ENCODE results near the gene SETBP1.

The SETBP1 gene

DNA sequence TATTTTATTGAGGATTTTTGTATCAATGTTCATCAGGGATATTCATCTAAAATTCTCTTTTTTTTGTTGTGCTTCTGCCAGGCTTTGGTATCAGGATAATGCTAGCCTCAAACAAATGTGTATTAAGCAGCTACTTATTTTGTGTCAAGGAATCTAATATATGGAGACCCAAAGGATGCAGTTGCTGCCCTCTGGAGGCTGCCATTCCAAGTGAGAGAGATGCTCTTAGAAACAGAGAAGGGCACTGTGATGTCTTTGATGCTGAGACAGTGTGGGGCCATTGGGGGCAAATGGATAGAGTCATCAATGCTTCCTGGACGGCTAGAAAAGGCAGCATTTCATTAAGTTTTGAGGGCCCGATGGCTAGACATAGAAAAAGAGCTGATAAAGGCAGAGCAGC is 292.6 kb downstream of the SETBP1 start:
- DNase-seq (ENCODE audit: low read depth) = no peak

DNA sequence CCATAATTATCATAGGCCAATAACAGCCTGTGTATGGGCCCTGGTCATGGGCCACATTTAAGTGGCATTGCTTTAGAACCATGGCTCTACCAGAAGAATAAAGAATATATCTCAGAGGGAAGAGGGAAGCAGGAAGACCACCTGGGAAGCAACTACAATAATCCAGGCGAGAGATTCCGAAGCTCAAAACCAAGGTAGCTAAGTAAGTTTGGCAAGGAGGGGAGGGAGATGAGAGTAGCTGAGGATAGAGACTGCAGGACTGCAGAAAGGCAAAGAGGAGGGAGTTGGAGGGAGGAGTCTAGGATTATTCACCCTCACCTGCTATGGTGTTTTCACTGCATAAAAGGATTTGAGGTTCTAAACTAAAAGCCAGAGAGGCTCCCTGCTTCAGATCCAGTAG is 293.5 kb downstream of the SETBP1 start:
- DNase-seq (ENCODE audit: low read depth) = no peak

GRCh38 chr18:44977856-44978255 is 297.2 kb downstream of the SETBP1 start:
- no peak for DNase-seq (ENCODE audit: low read depth)

GRCh38 chr18:44979748-44980147 is 299.1 kb downstream of the SETBP1 start:
- DNase-seq (ENCODE audit: low read depth) = no peak

DNA sequence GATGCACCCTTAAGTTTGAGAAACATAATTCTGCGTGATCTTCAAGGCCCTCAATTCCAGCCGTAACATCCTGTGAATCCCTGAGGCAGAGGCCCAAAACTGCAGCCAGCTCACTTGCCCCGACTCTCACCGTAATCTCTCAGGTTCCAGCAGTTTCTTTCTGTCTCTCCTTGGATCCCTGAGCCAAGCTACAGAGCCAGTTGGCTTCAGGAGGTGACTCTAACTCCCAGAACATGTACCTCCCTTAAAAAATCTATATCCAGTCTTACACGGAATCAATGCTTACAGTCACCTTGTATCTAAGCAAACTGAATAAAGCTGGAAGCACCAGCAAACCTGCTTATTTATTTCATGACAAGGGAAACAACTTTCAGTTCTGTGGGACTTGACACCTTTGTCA is 300.4 kb downstream of the SETBP1 start:
- DNase-seq (ENCODE audit: low read depth) = no peak

DNA sequence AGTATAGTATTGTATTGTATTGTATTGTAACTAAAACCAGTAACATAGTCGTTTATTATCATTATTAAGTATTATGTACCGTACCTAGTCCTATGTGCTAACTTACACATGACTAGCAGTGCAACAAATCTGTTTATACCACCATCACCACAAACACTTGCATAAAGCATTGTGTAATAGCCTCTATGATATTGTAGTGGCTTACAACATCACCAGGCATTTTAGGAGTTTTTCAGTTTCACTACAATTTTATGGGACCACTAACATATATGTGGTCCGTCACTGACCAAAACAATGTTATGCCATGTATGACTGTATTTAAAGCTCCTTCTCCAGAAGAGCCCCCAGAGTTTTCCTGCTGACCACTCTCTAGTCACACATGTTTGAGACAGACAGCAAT is 306.2 kb downstream of the SETBP1 start:
- DNase-seq (ENCODE audit: low read depth) = no peak

GRCh38 chr18:44987371-44987770 is 306.7 kb downstream of the SETBP1 start:
- DNase-seq (ENCODE audit: low read depth) = no peak

DNA sequence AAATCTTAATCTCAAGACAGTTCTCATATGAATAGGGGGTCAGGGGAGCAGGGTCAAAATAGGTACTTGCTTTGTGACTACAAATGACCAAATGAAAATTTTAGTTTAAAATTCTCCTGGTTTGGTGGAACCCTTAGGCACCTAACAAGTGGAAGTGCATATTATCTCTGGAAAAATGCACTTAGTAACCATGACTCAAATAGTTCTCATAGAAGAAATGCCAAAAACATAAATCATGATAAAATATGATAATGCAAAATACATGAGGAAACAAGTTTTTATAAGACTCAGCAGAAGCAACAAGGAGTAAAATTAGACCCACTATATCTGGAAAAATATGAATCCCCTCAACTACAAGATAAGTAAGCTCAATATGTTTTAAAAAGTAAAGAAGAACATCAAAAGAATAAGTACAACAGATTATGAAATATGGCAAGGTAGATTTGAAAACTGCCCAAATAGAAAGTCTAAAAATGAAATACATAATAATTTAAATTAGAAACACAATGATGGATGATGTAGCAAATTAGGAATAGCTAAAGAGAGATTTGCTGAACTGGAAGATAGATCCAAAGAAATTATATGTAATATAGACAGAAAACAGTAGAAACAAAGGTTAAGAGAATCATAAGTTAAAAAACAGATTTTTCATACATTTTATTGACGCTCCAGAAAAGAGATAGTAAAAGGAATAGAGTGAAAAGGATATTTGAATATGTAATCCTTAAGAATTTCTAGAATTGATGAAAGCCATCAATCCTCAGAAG is 308.3 kb downstream of the SETBP1 start:
- DNase-seq (ENCODE audit: low read depth) = no peak

DNA sequence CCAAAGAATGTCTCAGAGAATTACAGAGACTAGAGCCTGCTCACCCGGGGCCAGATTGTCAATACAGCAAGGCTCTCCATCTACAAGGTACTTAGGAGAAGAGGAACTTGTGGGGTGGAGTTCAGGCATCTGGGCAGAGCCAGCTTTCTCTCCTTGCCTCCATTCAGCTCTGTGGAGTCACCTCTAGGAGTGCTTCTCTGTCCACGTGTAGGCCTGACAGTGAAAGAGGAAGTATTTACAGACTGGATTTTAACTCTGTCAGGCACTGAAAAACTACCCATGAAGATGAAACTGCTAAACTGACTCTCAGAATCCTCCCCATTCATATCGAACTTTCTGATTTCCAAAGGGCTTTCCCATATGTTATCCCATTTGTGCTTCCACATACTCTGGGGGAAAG is 315.6 kb downstream of the SETBP1 start:
- no peak for DNase-seq (ENCODE audit: low read depth)

- no peak for DNase-seq (ENCODE audit: low read depth)
These were observed 316.5 kb downstream of the SETBP1 start for GRCh38 chr18:44997174-44997573.

- no peak for DNase-seq (ENCODE audit: low read depth)
These were observed 317.7 kb downstream of the SETBP1 start for GRCh38 chr18:44998360-44998759.

GRCh38 chr18:45004546-45005080 is 323.9 kb downstream of the SETBP1 start:
- DNase-seq (ENCODE audit: low read depth) = no peak

DNA sequence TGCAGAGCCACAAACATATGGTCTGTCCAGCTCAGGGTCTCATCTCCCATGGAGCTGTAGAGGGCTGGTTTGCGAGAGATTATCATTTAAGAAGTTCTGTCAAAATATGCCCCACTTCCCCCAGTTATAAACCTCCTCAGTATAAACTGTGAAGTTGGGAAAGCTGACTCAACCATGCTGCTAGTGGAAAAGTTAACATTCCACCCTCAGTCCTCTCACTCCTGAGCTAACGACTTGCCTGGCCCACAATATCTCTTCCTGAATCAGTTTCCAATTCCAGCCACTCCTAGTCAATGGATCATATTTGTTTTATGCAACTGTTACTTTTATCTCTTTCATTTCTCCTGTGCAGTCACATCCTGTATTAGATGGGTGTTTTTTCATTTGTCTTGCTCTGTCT is 326.2 kb downstream of the SETBP1 start:
- no peak for DNase-seq (ENCODE audit: low read depth)

GRCh38 chr18:45007531-45007930 is 326.8 kb downstream of the SETBP1 start:
- no peak for DNase-seq (ENCODE audit: low read depth)

GRCh38 chr18:45008694-45009413 is 328.2 kb downstream of the SETBP1 start:
- no peak for DNase-seq (ENCODE audit: low read depth)

DNA sequence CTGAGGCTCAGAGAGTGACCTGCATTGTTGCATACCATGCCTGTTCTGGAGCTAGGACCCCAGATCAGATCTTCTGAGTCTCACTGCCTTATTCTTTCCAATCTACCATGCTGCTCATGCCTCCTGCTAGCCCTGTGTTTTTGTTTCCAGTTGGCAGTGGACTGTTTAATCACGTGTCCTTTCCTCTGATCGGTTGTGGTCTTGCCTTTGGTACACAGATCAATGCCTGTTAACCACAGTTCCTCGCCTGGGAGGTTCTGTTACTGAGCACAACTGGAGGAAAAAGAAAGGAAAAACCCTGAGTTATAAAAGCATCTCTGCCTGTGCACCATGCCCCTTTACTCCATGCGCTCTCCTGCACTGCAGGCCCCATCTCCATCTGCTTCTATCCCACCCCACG is 329.1 kb downstream of the SETBP1 start:
- DNase-seq (ENCODE audit: low read depth) = no peak

GRCh38 chr18:45012286-45012685 is 331.6 kb downstream of the SETBP1 start:
- DNase-seq (ENCODE audit: low read depth) = no peak

GRCh38 chr18:45014047-45014501 is 333.4 kb downstream of the SETBP1 start:
- no peak for DNase-seq (ENCODE audit: low read depth)

DNA sequence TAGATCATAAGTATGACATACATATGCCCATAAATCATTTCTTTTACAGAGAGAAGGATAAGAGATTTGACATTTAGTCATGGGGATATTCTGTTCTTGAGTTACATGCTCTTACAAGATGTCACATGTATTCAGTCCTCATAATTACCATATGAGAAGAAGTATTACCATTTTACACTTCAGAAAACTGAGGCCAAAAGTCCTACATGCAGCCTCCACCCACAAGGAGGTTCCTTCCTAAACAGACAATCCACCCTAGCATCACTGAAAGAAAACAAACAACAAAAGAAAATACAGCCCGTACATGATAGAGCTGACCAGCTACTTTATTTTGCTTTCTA is 335.1 kb downstream of the SETBP1 start:
- DNase-seq (ENCODE audit: low read depth) = no peak

- DNase-seq (ENCODE audit: low read depth) = no peak
These were observed 338.8 kb downstream of the SETBP1 start for GRCh38 chr18:45019469-45019868.

DNA sequence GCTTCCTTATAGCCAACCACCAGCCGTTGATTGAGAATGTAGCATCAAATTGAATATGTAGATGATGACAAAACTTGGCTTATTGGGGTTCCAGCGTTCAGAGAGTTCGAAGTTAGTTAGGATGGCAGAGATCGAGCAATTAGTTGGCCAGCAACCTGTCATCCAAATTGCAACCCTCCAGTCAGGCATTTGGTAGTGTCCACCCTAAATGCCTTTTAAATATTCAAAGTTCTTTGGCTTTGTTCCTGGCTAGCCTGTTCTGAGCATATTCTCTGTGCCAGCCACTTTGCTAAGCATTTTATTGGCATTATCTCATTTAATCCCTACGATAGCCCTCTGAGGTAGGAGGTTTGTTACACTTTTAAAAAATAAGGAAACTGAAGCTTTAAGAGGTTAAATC is 342.8 kb downstream of the SETBP1 start:
- no peak for DNase-seq (ENCODE audit: low read depth)

DNA sequence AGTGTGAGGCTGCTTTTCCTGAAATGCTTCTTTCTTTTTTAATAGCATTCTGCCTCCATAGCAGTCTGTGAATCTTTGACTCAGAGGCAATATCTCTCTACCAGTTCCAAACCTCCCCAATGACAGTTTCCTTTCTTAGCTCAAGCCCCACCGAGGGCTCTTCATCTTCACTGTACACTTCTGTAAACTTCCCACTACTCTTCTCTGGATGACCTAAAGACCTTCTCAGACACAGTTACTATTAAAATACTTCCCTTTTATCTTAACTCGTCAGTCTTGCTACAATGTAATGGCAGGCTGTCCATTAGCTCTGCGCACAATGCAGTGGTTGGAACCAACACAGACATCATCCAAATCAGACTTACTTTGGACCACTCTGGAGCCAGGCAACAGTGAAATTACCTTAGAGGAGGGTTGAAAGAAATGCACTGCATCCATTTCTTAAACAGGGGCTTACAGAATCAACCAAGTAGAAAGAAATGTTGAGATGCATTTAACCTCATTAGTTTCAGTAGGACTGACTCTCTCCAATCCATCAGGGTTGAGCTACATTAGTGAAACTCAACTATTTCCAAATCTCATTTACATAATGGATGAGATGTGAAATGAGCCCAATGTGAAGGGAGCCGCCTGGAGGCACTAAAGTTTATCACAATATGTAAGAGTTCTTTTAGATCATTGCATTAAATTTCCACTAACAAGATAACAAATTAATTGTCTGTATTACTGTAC is 343.8 kb downstream of the SETBP1 start:
- no peak for DNase-seq (ENCODE audit: low read depth)

DNA sequence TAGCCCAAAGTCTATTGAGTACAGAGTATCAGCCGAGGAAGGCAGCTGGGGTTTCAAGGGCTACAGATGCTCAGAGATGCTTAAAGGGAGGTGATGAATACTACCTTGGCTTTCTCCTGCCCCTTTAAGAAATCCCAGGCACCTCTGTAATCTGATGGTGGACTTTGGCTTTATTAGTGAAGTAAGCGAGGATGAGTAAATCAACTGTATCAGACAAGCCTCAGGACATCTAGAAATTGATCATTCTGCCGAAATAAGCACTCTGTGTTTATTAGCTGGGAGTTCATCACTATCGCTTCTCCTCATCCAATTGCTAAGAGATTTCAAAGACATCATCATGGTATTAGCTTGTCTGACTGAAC is 344.4 kb downstream of the SETBP1 start:
- no peak for DNase-seq (ENCODE audit: low read depth)

Measured in stimulated activated CD8-positive, alpha-beta memory T cell treated with anti-CD3 and anti-CD28 coated beads, Interleukin-12 subunit alpha, Interleukin-12 subunit beta, amount 100 ng/mL, for 4 hours (primary cell).